CD8-positive, alpha-beta memory T cell (primary cell): Measurements from ENCODE around the gene TCF20. TPM values are rescaled to one million over a fixed set of nuclear protein-coding genes. Genes with fewer than 3 reads are reported as not detected.

Experiments used
- CTCF ChIA-PET: fragments of 350-600 bp; sonication (Branson Sonifier 250); formaldehyde crosslinking; loops from one replicate; lab custom pipeline; 2021; ENCODE audit warnings: antibody characterized with exemption; lab: Charles Lee
- POLR2A ChIA-PET: fragments of 350-600 bp; sonication (Branson Sonifier 250); formaldehyde crosslinking; loops from one replicate; lab custom pipeline; 2021; ENCODE audit warnings: antibody characterized with exemption; lab: Charles Lee
- DNase-seq, 5 donors: peaks; one replicate each; pipeline versions ENCODE4 v3.0.0 to v3.0.0-alpha.2; 2020 to 2022; ENCODE audit warnings: mixed read lengths in 1 of 5
- H3K27ac ChIP-seq: one replicate; pipeline ENCODE4 v1.7.0; 2013; ENCODE audit warnings: low read depth, mild to moderate bottlenecking, low read length, moderate library complexity
- H3K27me3 ChIP-seq: 2 replicates; pipeline ENCODE4 v1.7.0; 2013; ENCODE audit warnings: low read length, mild to moderate bottlenecking; ENCODE audit not compliant: insufficient read depth, poor library complexity, severe bottlenecking
- H3K36me3 ChIP-seq: 2 replicates; pipeline ENCODE4 v1.7.0; 2013; ENCODE audit warnings: mild to moderate bottlenecking, low read length, moderate library complexity; ENCODE audit not compliant: insufficient read depth
- H3K4me1 ChIP-seq: 2 replicates; pipeline ENCODE4 v1.7.0; 2013; ENCODE audit warnings: mild to moderate bottlenecking, low read length, moderate library complexity; ENCODE audit not compliant: insufficient read depth
- H3K4me3 ChIP-seq: 2 replicates; pipeline ENCODE4 v1.7.0; 2013; ENCODE audit warnings: mild to moderate bottlenecking, low read length
- H3K9me3 ChIP-seq: 2 replicates; pipeline ENCODE4 v1.7.0; 2013; ENCODE audit warnings: mild to moderate bottlenecking, low read length
- H3K27ac Mint-ChIP-seq, 8 donors: one replicate each; pipeline ENCODE4 v1.8.0; 2020 to 2021; ENCODE audit warnings: mixed read lengths in 8 of 8, mild to moderate bottlenecking in 6 of 8, inconsistent platforms in 3 of 8, moderate library complexity in 3 of 8
- H3K27me3 Mint-ChIP-seq, 2 donors: one replicate each; pipeline ENCODE4 v1.8.0; 2020 to 2021; ENCODE audit warnings: mixed read lengths in 2 of 2, mild to moderate bottlenecking in 1 of 2, moderate library complexity in 1 of 2
- H3K36me3 Mint-ChIP-seq, 3 donors: one replicate each; pipeline ENCODE4 v1.8.0; 2020 to 2021; ENCODE audit warnings: mixed read lengths in 3 of 3, inconsistent platforms in 1 of 3, mild to moderate bottlenecking in 1 of 3
- H3K4me1 Mint-ChIP-seq, 3 donors: one replicate each; pipeline ENCODE4 v1.8.0; 2020 to 2021; ENCODE audit warnings: mixed read lengths in 3 of 3, inconsistent platforms in 1 of 3, mild to moderate bottlenecking in 1 of 3
- H3K4me3 Mint-ChIP-seq, 7 donors: one replicate each; pipeline ENCODE4 v1.8.0; 2020 to 2021; ENCODE audit warnings: mixed read lengths in 7 of 7, mild to moderate bottlenecking in 6 of 7, moderate library complexity in 4 of 7, inconsistent platforms in 2 of 7
- H3K9me3 Mint-ChIP-seq, 5 donors: one replicate each; pipeline ENCODE4 v1.8.0; 2020 to 2022; ENCODE audit warnings: mixed read lengths in 5 of 5, mild to moderate bottlenecking in 3 of 5, moderate library complexity in 2 of 5, inconsistent platforms in 1 of 5
- polyA plus RNA-seq: library from polyadenylated mRNA; unstranded; fragments of 300-500 nt; fragmentation: Illumina TruSeq; gene quantifications from one replicate; pipeline ENCODE4 v1.2.3, GENCODE V29; 2021
- total RNA-seq, 2 experiments: library from RNA; stranded (reverse); gene quantifications; one replicate each; pipeline ENCODE4 v1.2.3, GENCODE V29; 2021

Gene TCF20
- total and polyA plus RNA-seq, 3 experiments from 2014 or later: 3.3 to 68.2 (median 64.0) TPM

- Histone ChIP-seq H3K27me3 (no peaks in the 10 kb centered on the region), H3K4me1 (no peaks in the 10 kb centered on the region), H3K36me3 (no peaks in the 10 kb centered on the region), H3K4me3 (no peak overlapping the region), H3K27ac (no peak overlapping the region), H3K9me3 (no peaks in the 10 kb centered on the region)
- ChIA-PET CTCF (no interaction called here), POLR2A (no interaction called here)
- Mint-ChIP-seq H3K9me3 (no peaks in the 10 kb centered on the region), H3K4me3 (no peak overlapping the region), H3K4me1 (peaks cover 50 to 74% (median 68%) of the 10 kb centered on the region in 3 donors), H3K27me3 (no peaks in the 10 kb centered on the region), H3K36me3 (peaks cover 0 to 21% (median 3%) of the 10 kb centered on the region in 3 donors), H3K27ac (peak overlapping the region in 4 of 8 donors; percentile 29 to 83 (median 64))
- DNase-seq: no peak
Measured at GRCh38 chr22:42243802-42244060, 26.7 kb downstream of the TCF20 start.

DNA sequence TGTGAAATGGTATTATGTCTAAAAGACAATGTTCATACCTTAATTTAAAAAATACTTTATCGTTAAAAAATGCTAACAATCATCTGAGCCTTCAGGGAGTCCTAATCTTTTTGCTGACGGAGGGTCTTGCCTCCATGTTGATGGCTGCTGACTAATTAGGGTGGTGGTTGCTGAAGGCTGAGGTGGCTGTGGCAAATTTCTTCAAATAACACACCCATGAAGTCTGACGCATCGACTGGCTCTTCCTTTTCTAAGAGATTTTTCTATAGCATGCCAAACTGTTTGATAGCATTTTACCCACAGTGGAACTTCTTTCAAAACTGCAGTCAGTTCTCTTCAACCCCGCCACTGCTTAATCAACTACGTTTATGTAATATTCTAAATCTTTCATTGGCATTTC, 33.6 kb downstream of the TCF20 start:
- Histone ChIP-seq H3K4me1 (peaks cover 11% of the 10 kb centered on the region), H3K9me3 (peaks cover 5% of the 10 kb centered on the region), H3K27me3 (no peaks in the 10 kb centered on the region), H3K36me3 (no peaks in the 10 kb centered on the region), H3K27ac (no peak overlapping the region), H3K4me3 (no peak overlapping the region)
- peaks cover 0 to 17% (median 7%) of the 10 kb centered on the region in 3 donors for H3K36me3 Mint-ChIP-seq
- no peak overlapping the region for H3K4me3 Mint-ChIP-seq
- peaks cover 68 to 82% (median 77%) of the 10 kb centered on the region in 3 donors for H3K4me1 Mint-ChIP-seq
- peak overlapping the region in 2 of 8 donors; percentile 15 to 75 for H3K27ac Mint-ChIP-seq
- POLR2A ChIA-PET: no interaction called here
- no peaks in the 10 kb centered on the region for H3K27me3 Mint-ChIP-seq
- DNase-seq: no peak
- H3K9me3 Mint-ChIP-seq: peaks cover 0 to 7% (median 0%) of the 10 kb centered on the region in 5 donors
- CTCF ChIA-PET: no interaction called here

DNA sequence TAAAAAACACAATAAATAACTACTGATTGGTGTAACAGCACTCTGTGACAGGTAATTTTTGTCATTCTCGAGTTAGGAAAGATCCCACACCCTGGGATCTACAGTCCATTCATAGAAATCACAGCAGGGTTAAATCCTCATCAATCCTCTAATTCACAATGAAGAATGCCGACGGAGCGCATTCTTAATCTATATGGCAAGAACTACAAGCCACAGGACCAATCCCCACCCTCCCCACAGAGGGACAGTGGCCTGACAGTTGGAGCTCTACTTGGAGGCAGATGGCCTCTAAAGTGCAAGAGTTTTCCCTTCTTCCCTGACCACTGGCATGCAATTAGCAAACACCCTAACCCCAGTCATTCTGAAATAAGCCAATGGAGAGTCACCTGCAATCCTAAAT, 34.2 kb downstream of the TCF20 start:
- no peak for DNase-seq
- Mint-ChIP-seq H3K4me3 (peak overlapping the region in 2 of 7 donors; percentile 14 to 55), H3K27ac (peak overlapping the region in 3 of 8 donors; percentile 12 to 51 (median 30)), H3K27me3 (no peaks in the 10 kb centered on the region), H3K36me3 (peaks cover 0 to 17% (median 7%) of the 10 kb centered on the region in 3 donors), H3K9me3 (peaks cover 0 to 7% (median 0%) of the 10 kb centered on the region in 5 donors), H3K4me1 (peaks cover 64 to 78% (median 73%) of the 10 kb centered on the region in 3 donors)
- CTCF ChIA-PET: no interaction called here
- Histone ChIP-seq H3K27ac (no peak overlapping the region), H3K4me1 (peaks cover 11% of the 10 kb centered on the region), H3K9me3 (peaks cover 5% of the 10 kb centered on the region), H3K27me3 (no peaks in the 10 kb centered on the region), H3K36me3 (no peaks in the 10 kb centered on the region), H3K4me3 (no peak overlapping the region)
- POLR2A ChIA-PET: no interaction called here

- peaks cover 0 to 15% (median 10%) of the 10 kb centered on the region in 3 donors for H3K36me3 Mint-ChIP-seq
- DNase-seq: no peak
- no peaks in the 10 kb centered on the region for H3K36me3 ChIP-seq
- H3K4me3 ChIP-seq: no peak overlapping the region
- peaks cover 69 to 86% (median 78%) of the 10 kb centered on the region in 3 donors for H3K4me1 Mint-ChIP-seq
- ChIA-PET CTCF (no interaction called here), POLR2A (no interaction called here)
- H3K4me3 Mint-ChIP-seq: no peak overlapping the region
- no peaks in the 10 kb centered on the region for H3K27me3 ChIP-seq
- peaks cover 5% of the 10 kb centered on the region for H3K9me3 ChIP-seq
- H3K27me3 Mint-ChIP-seq: no peaks in the 10 kb centered on the region
- no peak overlapping the region for H3K27ac ChIP-seq
- peaks cover 0 to 7% (median 0%) of the 10 kb centered on the region in 5 donors for H3K9me3 Mint-ChIP-seq
- H3K4me1 ChIP-seq: peaks cover 22% of the 10 kb centered on the region
- H3K27ac Mint-ChIP-seq: peak overlapping the region in 2 of 8 donors; percentile 11 to 42
Measured at GRCh38 chr22:42233879-42234278, 36.6 kb downstream of the TCF20 start.

- Histone ChIP-seq H3K4me1 (peaks cover 34% of the 10 kb centered on the region), H3K4me3 (no peak overlapping the region), H3K9me3 (no peaks in the 10 kb centered on the region), H3K27me3 (no peaks in the 10 kb centered on the region), H3K36me3 (no peaks in the 10 kb centered on the region), H3K27ac (no peak overlapping the region)
- no peaks in the 10 kb centered on the region for H3K9me3 Mint-ChIP-seq
- POLR2A ChIA-PET: no interaction called here
- no peak overlapping the region for H3K4me3 Mint-ChIP-seq
- H3K27ac Mint-ChIP-seq: peak overlapping the region in 2 of 8 donors; percentile 63 to 82
- no peaks in the 10 kb centered on the region for H3K27me3 Mint-ChIP-seq
- peaks cover 0 to 8% (median 6%) of the 10 kb centered on the region in 3 donors for H3K36me3 Mint-ChIP-seq
- H3K4me1 Mint-ChIP-seq: peaks cover 72 to 86% (median 79%) of the 10 kb centered on the region in 3 donors
- DNase-seq: no peak
- CTCF ChIA-PET: no interaction called here
Measured at GRCh38 chr22:42231929-42232328, 38.5 kb downstream of the TCF20 start.

DNA sequence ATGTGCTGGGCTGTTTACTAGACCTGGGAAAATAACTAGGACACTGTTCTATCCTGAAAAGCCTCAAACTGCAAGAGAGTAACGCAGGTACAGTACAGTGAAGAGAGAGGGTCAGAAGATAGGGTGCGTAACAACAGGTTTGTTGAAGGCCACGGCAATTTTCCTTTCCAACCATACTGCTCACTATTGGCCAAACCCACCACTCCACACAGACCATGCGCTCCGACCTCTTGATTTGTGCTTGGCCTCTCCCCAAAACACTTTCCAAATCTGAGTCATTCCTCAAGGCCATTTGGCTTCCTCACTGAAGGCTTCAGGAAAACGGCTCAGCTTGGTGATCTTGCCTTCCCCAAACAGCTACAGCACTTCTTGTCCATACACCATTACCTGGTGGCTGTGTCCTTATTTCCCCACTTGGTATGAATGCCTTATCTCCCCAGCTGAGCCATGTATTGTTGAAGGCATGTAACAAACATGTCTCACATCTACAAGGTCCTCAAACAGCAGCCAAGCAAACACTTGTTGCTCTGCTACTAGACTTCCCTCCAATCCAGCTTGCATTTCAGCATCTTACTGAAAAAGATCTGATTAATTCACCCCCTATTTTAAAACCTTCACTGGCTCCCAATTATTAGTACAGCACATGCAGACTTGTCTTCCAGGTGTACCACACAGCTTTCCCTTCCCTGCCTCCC, 40.9 kb downstream of the TCF20 start:
- no peaks in the 10 kb centered on the region for H3K36me3 ChIP-seq
- no peaks in the 10 kb centered on the region for H3K27me3 Mint-ChIP-seq
- peak overlapping the region in 5 of 8 donors; percentile 4 to 61 (median 42) for H3K27ac Mint-ChIP-seq
- H3K27ac ChIP-seq: no peak overlapping the region
- DNase-seq: no peak
- peaks cover 0 to 8% (median 5%) of the 10 kb centered on the region in 3 donors for H3K36me3 Mint-ChIP-seq
- peak overlapping the region in 1 of 7 donors; percentile 8 for H3K4me3 Mint-ChIP-seq
- H3K9me3 Mint-ChIP-seq: no peaks in the 10 kb centered on the region
- H3K27me3 ChIP-seq: no peaks in the 10 kb centered on the region
- no peak overlapping the region for H3K4me3 ChIP-seq
- no peaks in the 10 kb centered on the region for H3K9me3 ChIP-seq
- CTCF ChIA-PET: interaction anchor here (0.9 kb wide), 1 partner anchor 25 kb away, joined by 3 read pairs; no protein-coding TSS in a partner anchor
- H3K4me1 Mint-ChIP-seq: peaks cover 56 to 77% (median 66%) of the 10 kb centered on the region in 3 donors
- H3K4me1 ChIP-seq: peaks cover 23% of the 10 kb centered on the region
- POLR2A ChIA-PET: no interaction called here

GRCh38 chr22:42228483-42228882, 42.0 kb downstream of the TCF20 start:
- ChIA-PET CTCF (no interaction called here), POLR2A (no interaction called here)
- Mint-ChIP-seq H3K9me3 (no peaks in the 10 kb centered on the region), H3K27me3 (no peaks in the 10 kb centered on the region), H3K4me3 (no peak overlapping the region), H3K36me3 (peaks cover 0 to 8% (median 5%) of the 10 kb centered on the region in 3 donors), H3K4me1 (peaks cover 54 to 74% (median 61%) of the 10 kb centered on the region in 3 donors), H3K27ac (peak overlapping the region in 4 of 8 donors; percentile 40 to 53 (median 46))
- no peak overlapping the region for H3K27ac ChIP-seq
- H3K9me3 ChIP-seq: no peaks in the 10 kb centered on the region
- H3K27me3 ChIP-seq: no peaks in the 10 kb centered on the region
- H3K4me1 ChIP-seq: peaks cover 31% of the 10 kb centered on the region
- no peaks in the 10 kb centered on the region for H3K36me3 ChIP-seq
- no peak overlapping the region for H3K4me3 ChIP-seq
- no peak for DNase-seq

GRCh38 chr22:42227435-42227834, 43.0 kb downstream of the TCF20 start:
- POLR2A ChIA-PET: no interaction called here
- Mint-ChIP-seq H3K9me3 (no peaks in the 10 kb centered on the region), H3K4me3 (peak overlapping the region in 1 of 7 donors; percentile 24), H3K4me1 (peaks cover 57 to 78% (median 66%) of the 10 kb centered on the region in 3 donors), H3K27ac (peak overlapping the region in 2 of 8 donors; percentile 5 to 7), H3K27me3 (no peaks in the 10 kb centered on the region), H3K36me3 (peaks cover 0 to 8% (median 4%) of the 10 kb centered on the region in 3 donors)
- Histone ChIP-seq H3K4me3 (no peak overlapping the region), H3K36me3 (no peaks in the 10 kb centered on the region), H3K9me3 (no peaks in the 10 kb centered on the region), H3K27me3 (no peaks in the 10 kb centered on the region), H3K4me1 (peaks cover 35% of the 10 kb centered on the region), H3K27ac (no peak overlapping the region)
- CTCF ChIA-PET: no interaction called here
- DNase-seq: no peak
